Type B pancreatic cell (in vitro differentiated cells): Measurements from ENCODE around the gene NEDD8. TPM values are rescaled to one million over a fixed set of nuclear protein-coding genes. Genes with fewer than 3 reads are reported as not detected.

Experiments
- DNase-seq: peaks from one replicate; pipeline ENCODE4 v3.0.0; 2021; ENCODE audit warnings: mixed read lengths; ENCODE audit not compliant: unreplicated experiment; ENCODE audit errors: extremely low spot score
- H3K27ac Mint-ChIP-seq: 2 replicates; pipeline ENCODE4 v1.8.0; 2021; ENCODE audit warnings: mild to moderate bottlenecking, mixed read lengths
- H3K27me3 Mint-ChIP-seq: 2 replicates; pipeline ENCODE4 v1.8.0; 2021; ENCODE audit warnings: mixed read lengths
- H3K36me3 Mint-ChIP-seq: 2 replicates; pipeline ENCODE4 v1.8.0; 2021; ENCODE audit warnings: mixed read lengths
- H3K4me1 Mint-ChIP-seq: one replicate; pipeline ENCODE4 v1.8.0; 2021; ENCODE audit warnings: mixed read lengths; ENCODE audit not compliant: unreplicated experiment
- H3K4me3 Mint-ChIP-seq: 2 replicates; pipeline ENCODE4 v1.8.0; 2021; ENCODE audit warnings: mild to moderate bottlenecking, mixed read lengths
- H3K9me3 Mint-ChIP-seq: 2 replicates; pipeline ENCODE4 v1.8.0; 2021; ENCODE audit warnings: mixed read lengths
- total RNA-seq: library from RNA; stranded (reverse); gene quantifications from 2 replicates; pipeline ENCODE4 v1.2.1, GENCODE V29; 2021; ENCODE audit warnings: low replicate concordance
- TF ChIP-seq, protein P1 (sequence below): fragments of 200-600 bp; sonication (generic); conservative IDR thresholded peaks from 2 replicates; pipeline ENCODE4 v1.5.0; 2021; ENCODE audit warnings: antibody characterized with exemption, mild to moderate bottlenecking

The NEDD8 gene
- total RNA-seq, 1 donor from 2014 or later, result 161 TPM

DNA sequence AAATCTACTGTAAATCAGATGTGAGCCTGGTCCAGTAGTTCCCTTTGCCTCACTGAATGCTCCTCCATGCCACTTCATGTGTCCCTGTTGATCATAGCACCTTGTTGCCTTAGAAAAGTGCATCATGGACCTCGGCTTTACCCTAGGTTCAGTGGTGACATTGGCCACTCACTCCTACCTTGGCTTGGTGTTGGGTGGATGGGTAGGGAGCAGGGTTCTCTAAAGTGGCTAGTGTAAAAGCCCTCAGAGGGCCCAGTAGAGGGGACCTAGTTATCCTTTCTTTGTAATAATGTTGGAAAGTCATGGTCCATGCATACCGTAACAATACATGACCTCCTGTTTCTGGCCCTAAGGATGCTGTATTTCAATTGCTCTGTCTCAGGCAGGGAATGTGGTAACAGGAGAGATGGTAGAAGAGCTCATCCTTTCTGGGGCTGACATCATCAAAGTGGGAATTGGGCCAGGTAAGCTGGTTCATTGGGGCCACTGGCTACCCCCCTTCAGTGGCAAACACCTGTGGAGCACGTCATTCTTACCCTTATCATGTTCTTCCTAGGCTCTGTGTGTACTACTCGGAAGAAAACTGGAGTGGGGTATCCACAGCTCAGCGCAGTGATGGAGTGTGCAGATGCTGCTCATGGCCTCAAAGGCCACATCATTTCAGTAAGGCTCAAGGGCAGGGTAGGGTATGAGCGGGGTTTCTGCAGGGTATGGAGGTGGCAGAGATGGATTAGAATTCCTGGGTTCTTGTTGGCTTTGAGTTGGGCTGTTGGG is 4.7 kb upstream of the NEDD8 start:
- Mint-ChIP-seq H3K36me3 (peaks cover 29% of the 10 kb centered on the region), H3K9me3 (no peaks in the 10 kb centered on the region), H3K27me3 (no peaks in the 10 kb centered on the region), H3K27ac (no peak overlapping the region), H3K4me1 (peaks cover 32% of the 10 kb centered on the region), H3K4me3 (no peak overlapping the region)
- TF ChIP-seq, protein P1, sequence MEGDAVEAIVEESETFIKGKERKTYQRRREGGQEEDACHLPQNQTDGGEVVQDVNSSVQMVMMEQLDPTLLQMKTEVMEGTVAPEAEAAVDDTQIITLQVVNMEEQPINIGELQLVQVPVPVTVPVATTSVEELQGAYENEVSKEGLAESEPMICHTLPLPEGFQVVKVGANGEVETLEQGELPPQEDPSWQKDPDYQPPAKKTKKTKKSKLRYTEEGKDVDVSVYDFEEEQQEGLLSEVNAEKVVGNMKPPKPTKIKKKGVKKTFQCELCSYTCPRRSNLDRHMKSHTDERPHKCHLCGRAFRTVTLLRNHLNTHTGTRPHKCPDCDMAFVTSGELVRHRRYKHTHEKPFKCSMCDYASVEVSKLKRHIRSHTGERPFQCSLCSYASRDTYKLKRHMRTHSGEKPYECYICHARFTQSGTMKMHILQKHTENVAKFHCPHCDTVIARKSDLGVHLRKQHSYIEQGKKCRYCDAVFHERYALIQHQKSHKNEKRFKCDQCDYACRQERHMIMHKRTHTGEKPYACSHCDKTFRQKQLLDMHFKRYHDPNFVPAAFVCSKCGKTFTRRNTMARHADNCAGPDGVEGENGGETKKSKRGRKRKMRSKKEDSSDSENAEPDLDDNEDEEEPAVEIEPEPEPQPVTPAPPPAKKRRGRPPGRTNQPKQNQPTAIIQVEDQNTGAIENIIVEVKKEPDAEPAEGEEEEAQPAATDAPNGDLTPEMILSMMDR, result no peak
- no peak for DNase-seq

DNA sequence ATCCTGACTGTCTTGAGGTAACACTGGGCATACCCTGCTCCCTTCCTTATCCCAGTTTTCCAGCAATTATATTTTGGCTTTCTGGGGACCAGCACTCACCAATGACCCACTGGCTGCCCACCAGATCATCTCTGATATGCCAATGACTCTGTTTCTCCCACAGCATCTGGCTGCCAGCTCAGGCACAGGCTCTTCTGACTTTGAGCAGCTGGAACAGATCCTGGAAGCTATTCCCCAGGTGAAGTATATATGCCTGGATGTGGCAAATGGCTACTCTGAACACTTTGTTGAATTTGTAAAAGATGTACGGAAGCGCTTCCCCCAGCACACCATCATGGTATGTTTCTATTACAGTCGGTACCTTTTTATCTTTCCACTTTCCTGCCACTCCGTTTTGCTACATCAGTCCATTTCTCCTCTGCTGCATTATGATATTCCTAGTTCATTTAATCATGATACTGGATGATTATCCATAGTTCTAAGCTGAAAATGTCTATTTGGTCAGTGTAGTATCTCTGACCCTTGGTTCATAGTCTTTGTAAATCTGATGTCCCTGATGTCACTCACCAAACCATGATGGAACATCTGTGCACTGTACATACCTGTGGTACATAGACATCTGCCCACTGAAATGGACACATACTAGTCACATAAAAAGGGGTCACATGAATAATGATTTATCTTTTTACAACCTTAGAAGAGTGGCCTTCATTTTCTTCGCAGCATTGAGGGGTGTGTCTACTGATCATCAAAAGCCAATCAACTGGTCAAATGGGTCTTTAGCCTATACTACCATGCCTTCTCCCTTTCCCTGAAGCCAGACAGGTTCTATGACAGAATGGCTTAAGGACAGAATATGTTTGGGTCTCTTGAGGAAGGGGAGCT is 3.9 kb upstream of the NEDD8 start:
- Mint-ChIP-seq H3K9me3 (no peaks in the 10 kb centered on the region), H3K4me1 (peaks cover 36% of the 10 kb centered on the region), H3K4me3 (no peak overlapping the region), H3K36me3 (peaks cover 29% of the 10 kb centered on the region), H3K27ac (no peak overlapping the region), H3K27me3 (no peaks in the 10 kb centered on the region)
- no peak for DNase-seq
- TF ChIP-seq, protein P1, result no peak

DNA sequence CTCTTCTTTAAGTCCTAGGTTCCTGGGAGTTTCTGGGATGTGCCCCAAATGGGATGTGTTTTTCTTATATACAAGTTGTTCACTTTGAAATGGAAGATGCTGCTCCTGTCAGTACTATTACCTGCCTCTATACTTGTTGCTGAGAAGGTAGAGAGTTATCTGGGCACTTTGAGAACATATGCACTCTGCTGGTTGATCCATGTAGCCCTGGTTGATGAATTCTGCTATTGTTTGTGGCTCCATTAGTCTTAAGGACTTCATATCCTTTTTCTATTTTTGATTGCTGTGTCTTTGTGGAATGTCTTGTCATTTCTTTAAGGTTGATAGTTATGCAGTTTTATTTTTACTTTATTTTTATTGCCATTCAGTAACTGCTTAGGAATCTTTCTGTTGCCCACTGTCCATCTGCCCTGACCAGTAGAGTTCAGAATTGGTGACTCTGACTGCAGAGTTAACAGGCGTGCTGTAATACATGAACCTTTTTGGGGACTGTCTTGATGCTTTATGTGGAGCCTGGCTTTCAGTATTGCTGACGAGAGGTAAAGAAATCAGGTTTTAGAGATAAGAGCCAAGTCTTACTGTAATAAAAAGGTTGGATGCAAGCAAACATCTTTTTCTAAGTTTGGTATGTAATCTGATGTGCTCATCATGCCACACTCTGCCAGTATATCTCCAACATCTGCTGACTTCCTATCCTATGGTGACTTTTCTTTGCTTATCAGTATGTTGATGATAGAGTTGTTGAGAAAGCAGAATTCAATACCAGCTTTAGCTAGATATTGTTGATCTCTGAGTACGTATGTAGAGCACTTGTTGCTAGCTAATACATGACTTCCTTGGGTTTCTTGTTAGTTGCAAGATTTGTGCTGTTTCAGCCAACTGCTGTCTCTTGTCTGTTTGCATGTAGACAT is 2.2 kb upstream of the NEDD8 start:
- Mint-ChIP-seq H3K4me3 (peak overlapping the region; percentile 75), H3K27ac (peak overlapping the region; percentile 33)
- no peak for DNase-seq

DNA sequence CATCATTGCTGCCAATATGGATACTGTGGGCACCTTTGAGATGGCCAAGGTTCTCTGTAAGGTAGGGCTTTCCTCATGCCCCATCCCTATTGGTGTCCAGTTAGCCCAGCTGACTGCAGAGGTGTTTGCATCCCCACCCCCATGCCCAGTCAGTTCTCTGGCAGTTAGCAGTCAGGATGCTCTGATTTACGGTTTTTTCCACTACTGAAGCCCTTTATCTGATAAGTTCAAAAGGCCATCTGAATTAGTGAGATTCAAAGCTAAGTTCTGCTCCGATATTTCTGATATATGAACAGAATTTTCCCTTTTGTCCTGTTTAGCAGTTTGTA is 1.3 kb upstream of the NEDD8 start:
- TF ChIP-seq, protein P1, result no peak
- peaks cover 32% of the 10 kb centered on the region for H3K4me1 Mint-ChIP-seq
- peaks cover 25% of the 10 kb centered on the region for H3K36me3 Mint-ChIP-seq
- DNase-seq, result no peak
- no peaks in the 10 kb centered on the region for H3K27me3 Mint-ChIP-seq
- no peaks in the 10 kb centered on the region for H3K9me3 Mint-ChIP-seq
- peak overlapping the region; percentile 97 for H3K27ac Mint-ChIP-seq
- peak overlapping the region; percentile 98 for H3K4me3 Mint-ChIP-seq

More for the DNA sequence above, 2.2 kb upstream of the NEDD8 start:
- H3K36me3 Mint-ChIP-seq, result peaks cover 25% of the 10 kb centered on the region
- TF ChIP-seq, protein P1, result no peak
- H3K4me1 Mint-ChIP-seq, result peaks cover 36% of the 10 kb centered on the region
- no peaks in the 10 kb centered on the region for H3K27me3 Mint-ChIP-seq
- no peaks in the 10 kb centered on the region for H3K9me3 Mint-ChIP-seq
